ENCODE data around the gene ANTXR1.

Gene ANTXR1

GRCh38 chr2:69139778-69140670 lies 127.0 kb downstream of the ANTXR1 start:
- H3K27ac ChIP-seq: no peak overlapping the region
- no peak for TF ChIP-seq CTCF (conservative IDR thresholded peaks at IDR 0.05)
- no peak for TF ChIP-seq ZFX (IDR thresholded peaks at IDR 0.05)

- no peak overlapping the region for H3K27ac ChIP-seq
- TF ChIP-seq CTCF (conservative IDR thresholded peaks at IDR 0.05) (no peak), ZFX (IDR thresholded peaks at IDR 0.05) (no peak)
Observed at GRCh38 chr2:69141061-69141460, 128.1 kb downstream of the ANTXR1 start.

GRCh38 chr2:69143748-69144360 lies 130.9 kb downstream of the ANTXR1 start:
- H3K27ac ChIP-seq: no peak overlapping the region

GRCh38 chr2:69145204-69145603 lies 132.2 kb downstream of the ANTXR1 start:
- no peak for TF ChIP-seq ZFX (IDR thresholded peaks at IDR 0.05)
- TF ChIP-seq CTCF (conservative IDR thresholded peaks at IDR 0.05): no peak
- H3K27ac ChIP-seq: no peak overlapping the region

More at GRCh38 chr2:69143748-69144360, 130.9 kb downstream of the ANTXR1 start:
- TF ChIP-seq CTCF (conservative IDR thresholded peaks at IDR 0.05) (no peak), ZFX (IDR thresholded peaks at IDR 0.05) (no peak)

- TF ChIP-seq CTCF (conservative IDR thresholded peaks at IDR 0.05) (no peak), ZFX (IDR thresholded peaks at IDR 0.05) (no peak)
- no peak overlapping the region for H3K27ac ChIP-seq
Observed at GRCh38 chr2:69147841-69148533, 135.0 kb downstream of the ANTXR1 start.

- H3K27ac ChIP-seq: no peak overlapping the region
- TF ChIP-seq ZFX (IDR thresholded peaks at IDR 0.05): no peak
- TF ChIP-seq CTCF (conservative IDR thresholded peaks at IDR 0.05): no peak
Observed at GRCh38 chr2:69149631-69150215, 136.7 kb downstream of the ANTXR1 start.

Data from C4-2B (cell line).